Activated CD8-positive, alpha-beta memory T cell treated with anti-CD3 and anti-CD28 coated beads, Interleukin-2, amount 50 U/mL, for 24 hours (primary cell): Measurements from ENCODE around the gene C22orf31.

Source experiments
- DNase-seq: peaks from one replicate; pipeline ENCODE4 v3.0.0-alpha.2; 2020; ENCODE audit errors: extremely low read depth

C22orf31 gene

DNA sequence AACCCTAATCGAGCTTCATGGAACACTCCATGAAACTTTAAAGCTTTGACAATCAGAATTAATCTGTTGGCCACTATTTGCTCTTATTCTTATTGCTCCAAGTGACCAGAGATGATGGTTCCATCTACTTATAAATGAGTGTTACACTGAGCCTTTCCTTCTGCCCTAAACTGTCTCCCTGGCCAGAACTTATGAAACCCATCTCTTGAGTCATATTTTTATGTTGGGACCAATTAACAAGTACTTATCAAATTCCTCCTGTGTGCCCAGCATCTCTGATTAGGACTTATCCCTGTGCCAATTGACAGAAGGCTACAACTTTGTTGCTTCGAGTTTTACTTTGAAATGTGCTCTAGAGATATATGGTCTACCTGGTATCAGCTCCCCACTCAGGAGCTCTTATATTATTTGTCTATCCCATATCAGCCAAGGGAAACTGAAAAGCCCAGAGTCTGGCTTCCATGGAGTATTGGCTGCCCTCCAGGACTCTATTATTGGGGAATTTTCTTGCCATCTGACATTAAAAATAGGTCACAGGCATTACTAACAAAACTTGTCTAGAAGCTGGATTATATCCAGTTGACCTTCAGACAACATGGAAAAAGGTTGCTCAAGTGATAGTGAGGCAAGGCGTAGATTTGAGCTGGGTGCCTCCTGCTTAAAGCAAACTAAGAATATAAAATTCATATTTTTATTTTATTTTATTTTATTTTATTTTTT, 20.0 kb upstream of the C22orf31 start:
- no peak for DNase-seq

GRCh38 chr22:29080106-29080975, 18.7 kb upstream of the C22orf31 start:
- no peak for DNase-seq

GRCh38 chr22:29079218-29079901, 17.7 kb upstream of the C22orf31 start:
- DNase-seq: no peak

GRCh38 chr22:29078869-29079207, 17.2 kb upstream of the C22orf31 start:
- no peak for DNase-seq

GRCh38 chr22:29078036-29078868, 16.6 kb upstream of the C22orf31 start:
- no peak for DNase-seq

DNA sequence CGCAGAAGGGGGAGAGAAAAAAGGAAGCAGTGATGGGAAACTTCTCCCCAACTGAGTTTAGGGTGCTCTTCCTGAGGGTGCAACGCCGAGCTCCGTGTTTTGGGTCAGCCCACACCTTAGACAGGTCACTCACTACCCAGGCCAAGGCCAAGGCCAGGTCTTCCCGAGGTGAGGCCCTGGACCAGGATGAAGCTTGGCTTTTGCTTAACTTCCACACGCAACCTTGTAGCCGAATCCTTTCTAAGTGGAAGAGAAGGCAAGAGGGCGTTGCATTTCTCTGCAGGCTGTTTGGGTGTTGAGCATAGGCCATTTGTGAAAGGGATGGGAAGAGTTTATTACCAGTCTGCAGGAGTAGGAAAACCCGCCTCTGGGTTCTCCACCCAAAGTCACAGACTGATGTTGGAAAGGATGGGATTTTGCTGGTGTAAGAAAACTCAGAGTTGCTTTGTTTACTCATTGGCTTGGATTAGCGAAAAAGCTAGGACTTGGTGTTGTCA, 12.7 kb upstream of the C22orf31 start:
- DNase-seq: no peak

DNA sequence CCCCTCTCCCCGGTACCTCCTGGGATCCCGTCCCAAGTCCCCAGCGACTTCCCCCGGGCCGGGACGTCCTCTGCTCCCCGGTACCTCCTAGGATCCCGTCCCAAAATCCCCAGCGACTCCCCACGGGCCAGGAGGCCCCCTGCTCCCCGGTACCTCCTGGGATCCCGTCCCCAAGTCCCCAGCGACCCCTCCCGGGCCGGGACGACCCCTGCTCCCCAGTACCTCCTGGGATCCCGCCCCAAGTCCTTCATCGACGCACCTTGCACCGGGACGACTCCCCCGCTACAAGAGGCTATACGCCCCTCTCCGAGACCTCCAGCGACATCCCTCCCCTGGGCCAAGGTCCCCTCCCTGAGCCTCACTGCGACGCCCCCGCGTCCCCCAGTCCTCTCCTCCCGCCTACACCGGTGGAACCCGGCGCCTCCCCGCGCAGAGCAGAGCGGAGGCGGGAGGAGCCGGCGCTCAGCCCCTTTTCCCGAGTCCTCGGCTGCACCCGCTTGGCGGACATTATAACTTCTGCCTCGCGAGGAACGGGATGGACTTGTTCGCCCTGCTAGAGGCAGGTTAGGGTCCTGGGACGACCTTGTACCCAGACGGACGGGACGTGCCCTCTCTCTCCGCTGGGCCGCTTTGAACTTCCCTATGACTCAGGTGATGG, 12.1 kb upstream of the C22orf31 start:
- DNase-seq: no peak

DNA sequence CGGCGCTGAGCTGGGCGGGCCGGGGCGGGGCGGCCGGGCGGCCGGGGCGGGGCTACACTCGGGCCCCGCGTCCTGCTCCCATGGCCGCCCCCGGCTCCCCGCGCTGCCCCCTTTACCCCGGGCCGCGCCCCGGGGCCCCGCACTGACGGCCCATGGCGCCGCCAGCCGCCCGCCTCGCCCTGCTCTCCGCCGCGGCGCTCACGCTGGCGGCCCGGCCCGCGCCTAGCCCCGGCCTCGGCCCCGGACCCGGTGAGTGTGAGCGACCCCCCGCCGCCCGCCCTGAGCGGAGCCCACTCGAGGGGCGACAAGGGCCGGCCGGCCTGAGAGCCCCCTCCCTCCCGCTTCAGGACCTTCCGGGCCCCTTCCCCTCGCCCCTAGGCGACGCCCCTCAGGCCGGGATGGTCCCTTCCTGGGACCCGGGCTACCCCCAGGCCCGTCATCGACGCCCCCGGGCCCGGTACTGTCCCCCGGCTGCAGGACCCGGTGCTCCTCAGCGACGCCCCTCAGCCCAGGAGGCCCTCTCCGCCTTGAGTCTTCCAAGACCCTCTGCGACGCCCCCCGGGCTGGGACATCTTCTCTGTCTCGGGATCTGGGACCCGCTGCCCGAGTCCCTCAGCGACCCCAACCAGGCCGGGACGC, 11.5 kb upstream of the C22orf31 start, which contains the start of gene KREMEN1:
KREMEN1 (plus strand) TSS at position 57 of the 639 bp plus-strand sequence; CDS start at position 153, 96 bp downstream.
- DNase-seq: no peak

DNA sequence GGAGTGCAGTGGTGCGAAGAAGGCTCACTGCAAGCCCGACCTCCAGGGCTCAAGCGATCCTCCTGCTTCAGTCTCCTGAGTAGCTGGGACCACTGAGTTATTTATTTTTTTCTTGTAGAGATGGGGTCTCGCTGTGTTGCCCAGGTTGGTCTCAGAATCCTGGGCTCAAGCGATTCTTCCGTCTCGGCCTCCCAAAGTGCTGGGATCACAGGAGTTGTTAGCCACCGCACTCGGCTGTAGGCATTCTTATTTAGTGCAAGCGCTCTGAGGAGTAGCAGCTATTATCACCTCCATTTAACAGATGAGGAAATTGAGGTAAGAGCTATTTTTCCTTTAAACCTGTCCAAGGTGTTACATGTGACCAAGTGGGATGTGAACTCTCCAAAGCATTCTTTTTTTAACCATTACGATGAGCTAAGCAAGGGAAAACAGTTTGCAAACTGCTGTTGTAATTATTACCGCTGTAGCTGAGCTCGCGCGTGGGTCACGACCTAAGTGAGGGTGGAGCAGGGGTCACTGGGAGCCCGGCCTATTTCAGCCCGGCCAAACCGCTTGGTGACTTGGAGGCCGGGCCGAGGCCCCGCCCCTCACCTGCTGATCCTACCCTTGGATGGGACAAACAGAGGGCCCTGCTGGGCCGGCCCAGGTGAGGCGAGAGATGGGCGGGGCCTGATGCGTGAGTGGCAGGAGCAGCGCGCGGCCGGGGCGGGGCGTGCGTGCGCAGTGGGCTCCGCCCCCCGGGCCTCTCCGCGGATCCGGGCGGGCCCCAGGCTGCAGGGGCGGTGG, 10.8 kb upstream of the C22orf31 start:
- peak; percentile 24 for DNase-seq

DNA sequence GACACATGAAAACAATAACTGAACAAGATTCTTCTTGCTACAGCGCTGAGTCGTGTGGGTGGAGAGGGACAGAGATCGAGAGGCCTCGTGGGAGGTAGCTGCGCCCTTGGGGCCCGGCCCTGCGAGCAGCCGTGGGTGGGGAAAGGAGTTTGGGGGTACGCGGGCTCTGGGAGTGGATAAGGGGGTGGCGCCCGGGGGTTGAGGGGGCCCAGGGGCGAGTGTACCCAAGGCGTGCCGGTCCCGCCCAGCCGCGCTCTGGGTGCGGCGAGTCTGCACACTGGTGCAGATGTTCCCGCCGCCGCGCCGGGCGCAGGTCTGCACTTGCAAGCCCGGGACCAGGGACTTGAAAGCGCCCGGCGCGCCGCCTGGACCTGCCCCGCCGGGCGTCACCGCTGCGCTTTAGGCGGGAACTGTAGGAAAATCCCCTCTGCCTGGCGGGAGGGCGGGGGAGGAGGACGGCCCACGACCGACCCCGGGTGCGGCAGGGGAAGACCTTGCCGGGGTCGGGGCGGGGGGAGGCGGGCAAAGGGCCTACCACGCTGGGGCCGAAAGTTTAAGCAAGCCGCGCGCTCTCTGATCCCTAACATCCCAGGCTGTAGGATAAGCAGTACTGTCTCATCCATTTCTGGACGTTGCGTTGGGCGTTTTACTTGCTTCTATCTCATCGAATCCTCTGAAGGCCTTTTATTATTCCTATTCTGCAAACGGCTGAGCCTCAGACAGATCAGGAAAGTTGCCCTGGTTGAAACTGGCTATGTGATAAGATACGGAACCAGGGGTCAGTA, 9.8 kb upstream of the C22orf31 start:
- no peak for DNase-seq

DNA sequence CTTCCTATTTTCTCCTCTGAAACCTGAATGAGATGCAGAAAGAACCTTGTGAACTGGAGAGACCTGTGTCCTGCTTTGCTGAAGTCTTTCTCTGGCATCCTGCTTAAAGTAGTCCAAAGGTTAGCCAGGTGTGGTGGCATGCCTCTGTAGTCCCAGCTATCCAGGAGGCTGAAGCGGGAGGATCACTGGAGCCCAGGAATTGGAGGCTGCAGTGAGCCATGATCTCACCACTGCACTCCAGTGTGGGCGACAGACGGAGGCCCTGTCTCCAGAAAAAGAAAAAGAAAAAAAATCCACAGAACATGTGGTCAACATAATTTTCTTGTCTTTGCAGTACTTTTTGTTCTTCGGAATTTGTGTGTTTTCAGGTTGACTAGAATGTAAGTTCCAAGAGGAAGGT, 8.9 kb upstream of the C22orf31 start:
- no peak for DNase-seq

DNA sequence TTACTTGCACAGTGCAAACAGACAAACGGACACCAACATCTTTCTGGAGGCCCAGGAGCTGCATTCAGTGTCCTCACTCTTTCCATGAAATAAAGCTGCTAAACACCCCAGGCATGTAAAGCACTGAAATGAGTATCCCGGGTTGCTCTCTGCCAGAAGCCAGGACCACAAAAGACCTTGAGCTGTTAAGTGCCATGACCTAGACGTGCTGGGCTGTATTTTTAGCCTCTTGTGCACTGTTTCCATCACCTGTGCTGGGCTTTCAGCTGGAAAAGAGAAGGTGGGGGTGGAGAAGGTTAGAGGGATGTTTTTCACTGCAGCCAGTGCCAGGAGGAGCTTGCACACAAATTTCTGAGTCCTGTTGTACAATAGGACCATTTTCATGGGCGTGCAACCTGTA, 7.8 kb upstream of the C22orf31 start:
- DNase-seq: no peak

- no peak for DNase-seq
Observed at GRCh38 chr22:29065468-29066190, 4.0 kb upstream of the C22orf31 start.

DNA sequence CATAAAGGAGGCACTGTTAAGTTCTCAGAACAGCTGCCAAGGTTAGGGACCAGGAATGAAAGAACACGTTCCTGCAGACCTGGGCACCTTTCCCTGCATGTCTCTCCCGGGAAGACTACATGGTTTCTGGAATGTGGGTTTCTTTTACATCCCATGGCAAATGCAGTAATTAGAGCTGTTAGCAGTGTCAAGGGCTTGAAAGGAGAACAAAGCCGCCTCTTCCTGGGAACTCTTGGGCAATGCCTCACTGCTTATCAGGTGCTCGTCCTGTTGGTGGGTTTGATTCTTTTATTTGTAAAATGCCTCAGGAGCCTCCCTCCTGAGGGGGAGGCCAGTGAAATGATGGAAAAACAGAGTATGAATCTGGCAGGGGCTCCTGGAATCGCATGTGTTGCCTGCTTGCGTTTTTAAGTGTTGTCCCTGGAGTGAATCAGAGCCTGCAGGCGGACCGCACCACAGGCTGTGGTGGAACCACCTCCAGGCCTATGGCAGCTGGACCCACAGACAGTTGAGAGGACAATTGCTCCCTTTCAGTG, 723 bp upstream of the C22orf31 start:
- no peak for DNase-seq

DNA sequence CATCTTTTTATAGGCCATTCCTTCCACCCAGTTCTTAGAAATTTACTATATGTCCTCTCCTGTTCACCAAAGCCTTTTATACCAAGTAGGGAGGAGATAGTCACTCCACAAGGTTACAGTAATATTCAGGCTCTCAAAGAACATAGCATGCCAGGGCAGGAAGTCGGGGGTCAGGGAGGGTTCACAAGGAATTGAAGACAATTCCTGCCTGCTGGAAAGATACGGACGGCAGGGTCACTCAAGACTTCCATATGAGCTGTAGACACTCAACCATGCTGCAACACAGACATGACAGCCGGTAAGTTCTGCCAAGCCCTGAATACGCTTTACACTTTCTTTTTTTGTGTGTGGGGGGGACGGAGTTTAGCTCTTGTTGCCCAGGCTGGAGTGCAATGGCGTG, 700 bp downstream of the C22orf31 start:
- DNase-seq: no peak

DNA sequence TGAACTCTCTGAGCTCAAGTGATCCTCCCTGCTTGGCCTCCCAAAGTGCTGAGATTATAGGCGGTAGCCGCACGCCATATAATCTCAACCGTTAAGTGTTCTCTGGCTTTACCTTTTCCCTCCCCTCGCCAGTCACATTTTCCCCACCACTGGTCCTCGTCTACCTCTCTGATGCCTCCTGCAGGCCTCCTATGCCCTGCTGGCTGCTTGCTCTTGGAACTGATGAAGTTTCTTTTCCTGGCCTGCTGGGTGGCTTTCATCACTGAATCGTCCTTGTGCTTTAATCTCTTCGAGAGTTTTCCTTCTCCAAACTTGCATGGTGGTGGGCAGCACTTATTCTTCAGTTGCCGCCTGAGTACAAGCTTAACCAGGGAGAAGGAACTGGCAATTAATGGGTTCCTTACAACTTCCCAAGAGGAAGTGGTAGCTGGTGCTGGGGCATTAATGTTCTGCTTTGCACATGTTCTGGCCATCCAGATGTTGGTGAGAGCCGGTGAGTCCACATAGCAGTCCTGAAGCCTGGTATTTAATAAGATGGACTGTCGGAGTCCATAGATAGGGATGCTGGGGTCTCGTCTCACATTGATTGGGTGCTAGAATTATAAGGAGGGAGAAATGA, 1.3 kb downstream of the C22orf31 start:
- DNase-seq: no peak

GRCh38 chr22:29056472-29056871, 5.2 kb downstream of the C22orf31 start:
- no peak for DNase-seq
